KMS-11 (cell line): Measurements from ENCODE around the gene FES.

Source experiments
- H2AFZ ChIP-seq: fragments of 200-600 bp; sonication (generic); 2 replicates; pipeline ENCODE4 v1.6.1; 2016; ENCODE audit warnings: antibody characterized with exemption, mixed run types, low read depth
- H3K27ac ChIP-seq: fragments of 200-600 bp; sonication (generic); 2 replicates; pipeline ENCODE4 v1.6.1; 2016; ENCODE audit warnings: mild to moderate bottlenecking, mixed run types
- H3K27me3 ChIP-seq: fragments of 200-600 bp; sonication (generic); 2 replicates; pipeline ENCODE4 v1.6.1; 2017; ENCODE audit warnings: mild to moderate bottlenecking, low read depth, mixed run types, moderate library complexity; ENCODE audit not compliant: insufficient read depth
- H3K36me3 ChIP-seq: fragments of 200-600 bp; sonication (generic); 2 replicates; pipeline ENCODE4 v1.6.1; 2017; ENCODE audit warnings: mild to moderate bottlenecking, mixed run types; ENCODE audit not compliant: insufficient read depth
- H3K4me1 ChIP-seq: fragments of 200-600 bp; sonication (generic); 2 replicates; pipeline ENCODE4 v1.6.1; 2016; ENCODE audit warnings: mild to moderate bottlenecking, low read depth, mixed run types; ENCODE audit not compliant: poor library complexity, severe bottlenecking
- H3K4me2 ChIP-seq: fragments of 200-600 bp; sonication (generic); 2 replicates; pipeline ENCODE4 v1.7.0; 2016; ENCODE audit warnings: mild to moderate bottlenecking, mixed run types
- H3K4me3 ChIP-seq: fragments of 200-600 bp; sonication (generic); IDR thresholded peaks from 2 replicates; pipeline ENCODE4 v1.6.1; 2017; ENCODE audit warnings: low read depth, low read length, mixed read lengths; ENCODE audit not compliant: insufficient read depth
- H3K79me2 ChIP-seq: fragments of 200-600 bp; sonication (generic); 2 replicates; pipeline ENCODE4 v1.6.1; 2016; ENCODE audit warnings: low read depth, mixed run types; ENCODE audit not compliant: insufficient read depth
- H3K9ac ChIP-seq: fragments of 200-600 bp; sonication (generic); 2 replicates; pipeline ENCODE4 v1.6.1; 2016; ENCODE audit warnings: mild to moderate bottlenecking, mixed run types
- H4K20me1 ChIP-seq: fragments of 200-600 bp; sonication (generic); 2 replicates; pipeline ENCODE4 v1.6.1; 2016; ENCODE audit warnings: mild to moderate bottlenecking, mixed run types; ENCODE audit not compliant: insufficient read depth
- TF ChIP-seq, protein P1 (sequence below): fragments of 200-600 bp; sonication (generic); conservative IDR thresholded peaks from 2 replicates; pipeline ENCODE4 v1.6.1; 2017; ENCODE audit warnings: low read depth, mild to moderate bottlenecking, antibody characterized with exemption, low read length, moderate library complexity, mixed read lengths

The FES gene

DNA sequence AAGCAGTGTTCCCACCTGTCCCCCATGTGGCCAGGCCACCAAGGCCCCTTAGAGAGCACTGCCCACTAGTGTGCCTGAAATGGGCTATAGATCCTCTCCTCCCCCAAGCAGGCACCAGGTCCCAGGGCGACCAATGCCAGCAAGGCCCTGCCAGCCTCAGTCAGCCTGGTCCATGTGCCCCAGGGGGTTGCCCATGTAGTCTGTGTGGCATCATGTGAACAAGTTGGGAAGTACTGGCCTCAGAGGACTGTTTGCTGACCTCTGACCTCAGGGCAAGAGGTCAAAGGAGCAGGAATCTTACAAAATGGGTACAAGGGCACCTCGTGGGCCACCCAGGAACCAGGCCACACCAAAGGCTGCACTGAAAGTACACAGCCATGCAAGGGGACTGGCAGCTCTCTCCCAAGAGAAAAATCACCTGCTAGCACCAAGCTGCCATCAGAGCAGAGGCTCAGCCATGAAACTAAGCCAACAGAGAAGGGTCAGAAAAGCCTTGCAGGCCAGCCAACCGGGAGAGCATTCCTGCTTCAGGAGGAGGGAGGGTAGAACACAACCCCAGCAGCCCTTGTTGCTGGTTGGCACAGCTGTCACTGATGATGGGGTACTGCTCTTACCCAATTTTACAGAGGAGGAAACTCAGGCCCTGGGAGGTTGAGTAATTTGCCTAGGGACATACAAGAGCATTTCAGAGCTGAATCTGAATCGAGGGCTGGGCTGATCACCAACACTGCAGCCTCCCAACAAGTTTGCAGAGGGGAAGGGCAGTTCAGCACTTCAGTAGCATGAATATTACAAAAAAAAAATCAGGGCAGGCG, 21.1 kb upstream of the FES start:
- no peak overlapping the region for H3K4me2 ChIP-seq
- H3K9ac ChIP-seq, result no peak overlapping the region
- no peaks in the 10 kb centered on the region for H3K36me3 ChIP-seq
- no peaks in the 10 kb centered on the region for H3K27me3 ChIP-seq
- H3K4me1 ChIP-seq, result no peaks in the 10 kb centered on the region
- TF ChIP-seq, protein P1, sequence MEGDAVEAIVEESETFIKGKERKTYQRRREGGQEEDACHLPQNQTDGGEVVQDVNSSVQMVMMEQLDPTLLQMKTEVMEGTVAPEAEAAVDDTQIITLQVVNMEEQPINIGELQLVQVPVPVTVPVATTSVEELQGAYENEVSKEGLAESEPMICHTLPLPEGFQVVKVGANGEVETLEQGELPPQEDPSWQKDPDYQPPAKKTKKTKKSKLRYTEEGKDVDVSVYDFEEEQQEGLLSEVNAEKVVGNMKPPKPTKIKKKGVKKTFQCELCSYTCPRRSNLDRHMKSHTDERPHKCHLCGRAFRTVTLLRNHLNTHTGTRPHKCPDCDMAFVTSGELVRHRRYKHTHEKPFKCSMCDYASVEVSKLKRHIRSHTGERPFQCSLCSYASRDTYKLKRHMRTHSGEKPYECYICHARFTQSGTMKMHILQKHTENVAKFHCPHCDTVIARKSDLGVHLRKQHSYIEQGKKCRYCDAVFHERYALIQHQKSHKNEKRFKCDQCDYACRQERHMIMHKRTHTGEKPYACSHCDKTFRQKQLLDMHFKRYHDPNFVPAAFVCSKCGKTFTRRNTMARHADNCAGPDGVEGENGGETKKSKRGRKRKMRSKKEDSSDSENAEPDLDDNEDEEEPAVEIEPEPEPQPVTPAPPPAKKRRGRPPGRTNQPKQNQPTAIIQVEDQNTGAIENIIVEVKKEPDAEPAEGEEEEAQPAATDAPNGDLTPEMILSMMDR, result no peak
- H3K4me3 ChIP-seq, result no peak overlapping the region
- H3K27ac ChIP-seq, result no peak overlapping the region
- no peaks in the 10 kb centered on the region for H3K79me2 ChIP-seq
- H4K20me1 ChIP-seq, result no peaks in the 10 kb centered on the region
- H2AFZ ChIP-seq, result no peak overlapping the region

DNA sequence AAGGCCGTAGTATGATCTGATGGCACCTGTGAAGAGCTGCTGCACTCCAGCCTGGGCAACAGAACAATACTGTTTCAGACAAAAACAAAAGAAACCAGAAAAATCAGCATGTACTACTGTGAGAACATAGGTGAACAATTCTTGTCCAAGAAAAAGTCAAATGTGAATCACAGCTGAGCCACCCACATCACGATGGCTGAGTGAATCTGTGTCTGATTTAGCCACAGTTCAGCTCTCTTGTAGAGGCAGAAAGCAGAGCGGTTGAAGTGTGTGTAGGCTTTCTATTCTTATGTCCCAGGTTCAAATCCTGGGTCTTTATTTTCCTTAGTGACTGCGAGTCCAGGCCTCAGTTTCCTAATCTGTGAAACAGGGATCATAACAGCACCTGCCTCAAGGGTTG, 20.3 kb upstream of the FES start:
- H3K4me2 ChIP-seq, result no peak overlapping the region
- peaks cover 3% of the 10 kb centered on the region for H3K4me1 ChIP-seq

DNA sequence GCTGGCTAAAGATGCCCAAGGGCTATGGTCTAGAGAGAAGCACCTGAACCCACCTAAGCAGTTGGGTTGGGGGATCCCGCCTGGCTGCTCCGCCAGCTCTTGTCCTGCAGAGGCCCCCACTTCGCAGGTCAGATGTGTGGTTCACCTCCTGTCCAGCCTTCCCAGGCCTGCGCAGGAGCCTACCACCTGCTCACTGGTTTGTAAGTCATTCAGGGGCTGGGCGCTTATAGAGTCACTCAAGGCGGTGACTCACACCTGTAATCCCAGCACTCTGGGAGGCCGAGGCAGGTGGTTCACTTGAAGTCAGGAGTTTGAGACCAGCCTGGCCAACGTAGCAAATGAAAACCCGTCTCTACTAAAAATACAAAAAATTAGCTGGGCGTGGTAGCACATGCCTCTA, 19.8 kb upstream of the FES start:
- no peak overlapping the region for H3K4me3 ChIP-seq
- H3K9ac ChIP-seq, result no peak overlapping the region
- no peaks in the 10 kb centered on the region for H4K20me1 ChIP-seq
- H3K4me1 ChIP-seq, result peaks cover 9% of the 10 kb centered on the region
- H3K27me3 ChIP-seq, result no peaks in the 10 kb centered on the region
- TF ChIP-seq, protein P1, result no peak
- no peaks in the 10 kb centered on the region for H3K36me3 ChIP-seq
- H3K79me2 ChIP-seq, result no peaks in the 10 kb centered on the region
- H3K4me2 ChIP-seq, result no peak overlapping the region
- no peak overlapping the region for H3K27ac ChIP-seq
- H2AFZ ChIP-seq, result no peak overlapping the region

More for the DNA sequence above, 20.3 kb upstream of the FES start:
- TF ChIP-seq, protein P1, result no peak
- H3K79me2 ChIP-seq, result no peaks in the 10 kb centered on the region
- no peak overlapping the region for H3K9ac ChIP-seq
- no peaks in the 10 kb centered on the region for H4K20me1 ChIP-seq
- no peaks in the 10 kb centered on the region for H3K27me3 ChIP-seq
- no peak overlapping the region for H3K27ac ChIP-seq
- H2AFZ ChIP-seq, result no peak overlapping the region
- no peaks in the 10 kb centered on the region for H3K36me3 ChIP-seq
- H3K4me3 ChIP-seq, result no peak overlapping the region

DNA sequence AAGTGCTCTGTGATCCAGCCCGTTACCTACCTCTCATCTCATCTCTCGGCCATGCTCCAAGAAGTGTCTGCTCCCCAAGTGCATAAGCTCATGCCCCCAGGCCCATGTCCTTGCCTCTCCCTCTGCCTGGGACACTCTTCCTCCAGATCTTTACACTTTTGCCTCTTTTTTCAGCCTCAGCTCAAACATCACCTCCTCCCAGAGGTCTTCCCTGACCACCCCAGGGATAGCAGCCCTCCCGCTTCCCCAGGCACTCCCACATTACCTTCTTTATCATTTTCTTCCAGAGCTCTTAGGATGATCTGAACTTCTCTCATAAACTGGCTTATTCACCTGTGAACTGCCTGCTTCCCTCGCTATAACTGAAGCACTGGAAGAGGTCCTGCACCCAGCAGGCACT, 18.6 kb upstream of the FES start:
- Histone ChIP-seq H3K9ac (no peak overlapping the region), H3K79me2 (no peaks in the 10 kb centered on the region), H3K4me2 (no peak overlapping the region), H3K4me3 (no peak overlapping the region), H3K4me1 (peaks cover 21% of the 10 kb centered on the region), H4K20me1 (no peaks in the 10 kb centered on the region), H3K27me3 (no peaks in the 10 kb centered on the region), H3K36me3 (no peaks in the 10 kb centered on the region), H3K27ac (no peak overlapping the region), H2AFZ (no peak overlapping the region)
- TF ChIP-seq, protein P1, result no peak
